Calu3 (cell line): ENCODE results near the gene ZNF609. TPM values are rescaled to one million over a fixed set of nuclear protein-coding genes. Genes with fewer than 3 reads are reported as not detected.

Source experiments
- BruUV-seq: library from RNA; stranded (reverse); fragments of 400-500 nt; replicated peaks from 2 replicates; lab custom pipeline; 2021; lab: Mats Ljungman, UMichigan
- CTCF ChIA-PET: fragments of 300-600 bp; sonication (Branson Sonifier 250); formaldehyde crosslinking; loops from one replicate; lab custom pipeline; 2022; ENCODE audit warnings: antibody characterized with exemption; lab: Charles Lee
- DNase-seq: peaks from one replicate; pipeline ENCODE4 v3.0.0; 2022
- H3K27ac Mint-ChIP-seq: one replicate; pipeline ENCODE4 v1.8.0; 2022; ENCODE audit warnings: mixed read lengths; ENCODE audit not compliant: unreplicated experiment
- H3K27me3 Mint-ChIP-seq: one replicate; pipeline ENCODE4 v1.8.0; 2022; ENCODE audit warnings: mixed read lengths; ENCODE audit not compliant: unreplicated experiment
- H3K36me3 Mint-ChIP-seq: one replicate; pipeline ENCODE4 v1.8.0; 2022; ENCODE audit warnings: mild to moderate bottlenecking, moderate library complexity, mixed read lengths; ENCODE audit not compliant: insufficient read depth, unreplicated experiment
- H3K4me1 Mint-ChIP-seq: one replicate; pipeline ENCODE4 v1.8.0; 2022; ENCODE audit warnings: mild to moderate bottlenecking, low read depth, mixed read lengths; ENCODE audit not compliant: unreplicated experiment
- H3K4me3 Mint-ChIP-seq: one replicate; pipeline ENCODE4 v1.8.0; 2022; ENCODE audit warnings: mild to moderate bottlenecking, low read depth, moderate library complexity, mixed read lengths; ENCODE audit not compliant: unreplicated experiment
- H3K9me3 Mint-ChIP-seq: one replicate; pipeline ENCODE4 v1.8.0; 2022; ENCODE audit warnings: low read depth, mixed read lengths; ENCODE audit not compliant: unreplicated experiment
- CTCF ChIP-seq: fragments of 200-600 bp; IDR thresholded peaks from one replicate; pipeline ENCODE4 v1.8.0; 2022; ENCODE audit warnings: antibody characterized with exemption; ENCODE audit not compliant: unreplicated experiment
- intact Hi-C: fragments of 100-400 bp; cut with micrococcal nuclease; formaldehyde crosslinking; loops from one replicate; pipeline ENCODE4 v1.10.0; 2022; ENCODE audit not compliant: unreplicated experiment
- total RNA-seq: library from RNA; stranded (reverse); gene quantifications from 2 replicates; pipeline ENCODE4 v1.2.3, GENCODE V29; 2022

ZNF609 gene
- total RNA-seq, 1 experiment from 2014 or later, result 50.6 TPM

GRCh38 chr15:64423970-64424369 is 36.4 kb upstream of the ZNF609 start:
- no TSS peak for BruUV-seq
- H3K4me3 Mint-ChIP-seq, result no peak overlapping the region
- H3K9me3 Mint-ChIP-seq, result no peaks in the 10 kb centered on the region
- TF ChIP-seq CTCF, result no peak
- peaks cover 6% of the 10 kb centered on the region for H3K4me1 Mint-ChIP-seq
- no peak for DNase-seq
- CTCF ChIA-PET, result no interaction called here
- peaks cover 30% of the 10 kb centered on the region for H3K36me3 Mint-ChIP-seq
- H3K27ac Mint-ChIP-seq, result no peak overlapping the region
- intact Hi-C loops, result no loop called here
- no peaks in the 10 kb centered on the region for H3K27me3 Mint-ChIP-seq

DNA sequence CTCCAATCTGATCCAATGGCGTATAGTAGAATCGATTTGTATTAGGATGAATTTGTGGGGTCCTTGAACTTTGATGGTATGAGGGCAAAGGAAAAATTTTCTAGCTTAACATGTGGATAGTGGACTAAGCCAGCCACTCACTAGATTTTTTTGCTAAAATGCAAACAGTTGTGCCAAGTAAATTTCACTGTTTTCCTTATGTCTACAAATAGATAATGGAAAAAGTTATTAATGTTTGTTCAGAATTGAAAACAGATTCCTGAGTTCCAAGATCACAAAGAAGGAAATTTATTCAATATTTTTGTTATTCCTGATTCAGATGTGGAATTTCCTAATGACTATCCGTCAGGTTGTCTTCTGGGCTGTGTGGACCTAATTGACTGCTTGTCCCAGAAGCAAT is 35.2 kb upstream of the ZNF609 start:
- intact Hi-C loops, result loop anchor here (5.0 kb wide), 2 partner anchors 227 to 302 kb away; no protein-coding TSS in a partner anchor

GRCh38 chr15:64426845-64427465 is 33.4 kb upstream of the ZNF609 start:
- H3K27ac Mint-ChIP-seq, result no peak overlapping the region
- BruUV-seq, result no TSS peak
- peak; percentile 6 for DNase-seq
- TF ChIP-seq CTCF, result no peak
- no peaks in the 10 kb centered on the region for H3K9me3 Mint-ChIP-seq
- intact Hi-C loops, result loop anchor here (2.0 to 5.0 kb wide), 3 partner anchors 225 to 300 kb away; no protein-coding TSS in a partner anchor
- H3K4me1 Mint-ChIP-seq, result peaks cover 6% of the 10 kb centered on the region
- peaks cover 22% of the 10 kb centered on the region for H3K36me3 Mint-ChIP-seq
- H3K27me3 Mint-ChIP-seq, result no peaks in the 10 kb centered on the region
- CTCF ChIA-PET, result interaction anchor here (0.7 to 2.0 kb wide), 4 partner anchors 11 to 255 kb away, joined by 3 to 8 read pairs (median 4); no protein-coding TSS in a partner anchor
- H3K4me3 Mint-ChIP-seq, result no peak overlapping the region

More for the DNA sequence above, 35.2 kb upstream of the ZNF609 start:
- Mint-ChIP-seq H3K27ac (no peak overlapping the region), H3K9me3 (no peaks in the 10 kb centered on the region), H3K4me1 (peaks cover 6% of the 10 kb centered on the region), H3K4me3 (no peak overlapping the region), H3K27me3 (no peaks in the 10 kb centered on the region), H3K36me3 (peaks cover 25% of the 10 kb centered on the region)
- no peak for TF ChIP-seq CTCF
- no peak for DNase-seq
- CTCF ChIA-PET, result interaction anchor here (0.7 kb wide), 1 partner anchor 231 kb away, joined by 4 read pairs; no protein-coding TSS in a partner anchor
- no TSS peak for BruUV-seq

- intact Hi-C loops, result loop anchor here (5.0 kb wide), 2 partner anchors 223 to 298 kb away; no protein-coding TSS in a partner anchor
- Mint-ChIP-seq H3K27ac (no peak overlapping the region), H3K9me3 (no peaks in the 10 kb centered on the region), H3K36me3 (peaks cover 21% of the 10 kb centered on the region), H3K4me1 (no peaks in the 10 kb centered on the region), H3K27me3 (no peaks in the 10 kb centered on the region), H3K4me3 (no peak overlapping the region)
- TF ChIP-seq CTCF, result no peak
- CTCF ChIA-PET, result interaction anchor here (1.1 kb wide), 1 partner anchor 31 kb away, joined by 3 read pairs; the partner anchor contains the start of gene ZNF609
- BruUV-seq, result no TSS peak
- no peak for DNase-seq
These were observed 30.9 kb upstream of the ZNF609 start for GRCh38 chr15:64429448-64429847.
